IMR-90 (cell line): Measurements from ENCODE around the gene RBFA.

Experiments
- BHLHE40 ChIP-seq: fragments of 150-350 bp; IDR thresholded peaks from 2 replicates; pipeline ENCODE4 v1.6.1; 2016; ENCODE audit warnings: mild to moderate bottlenecking, low read depth, low read length
- CEBPB ChIP-seq: IDR thresholded peaks from 2 replicates; pipeline ENCODE4 v1.6.1; 2012; ENCODE audit warnings: low read depth, low read length, improper control_type of control experiment
- CTCF ChIP-seq: conservative IDR thresholded peaks from 2 replicates; pipeline ENCODE4 v1.5.1; 2012; ENCODE audit warnings: mild to moderate bottlenecking, low read depth, low read length, improper control_type of control experiment
- MAFK ChIP-seq: IDR thresholded peaks from 2 replicates; pipeline ENCODE4 v1.6.1; 2012; ENCODE audit warnings: low read depth, low read length, improper control_type of control experiment
- MAZ ChIP-seq: IDR thresholded peaks from 2 replicates; pipeline ENCODE4 v1.6.1; 2012; ENCODE audit warnings: low read depth, mild to moderate bottlenecking, low read length, improper control_type of control experiment, moderate library complexity, borderline replicate concordance
- MXI1 ChIP-seq: IDR thresholded peaks from 2 replicates; pipeline ENCODE4 v1.6.1; 2012; ENCODE audit warnings: low read depth, mild to moderate bottlenecking, low read length, moderate library complexity, borderline replicate concordance
- NFE2L2 ChIP-seq: fragments of 150-350 bp; IDR thresholded peaks from 2 replicates; pipeline ENCODE4 v1.6.1; 2016; ENCODE audit warnings: low read depth, mild to moderate bottlenecking, low read length
- POLR2A ChIP-seq: IDR thresholded peaks from 2 replicates; pipeline ENCODE4 v1.6.1; 2012; ENCODE audit warnings: mild to moderate bottlenecking, low read depth, low read length
- RAD21 ChIP-seq: IDR thresholded peaks from 2 replicates; pipeline ENCODE4 v1.6.1; 2012; ENCODE audit warnings: low read length, improper control_type of control experiment
- RCOR1 ChIP-seq: IDR thresholded peaks from 2 replicates; pipeline ENCODE4 v1.6.1; 2012; ENCODE audit warnings: mild to moderate bottlenecking, low read length, improper control_type of control experiment; ENCODE audit not compliant: insufficient replicate concordance

GRCh38 chr18:80004600-80005342, 29.5 kb upstream of the RBFA start:
- no peak for TF ChIP-seq CTCF
- TF ChIP-seq POLR2A: no peak
- TF ChIP-seq MAFK: no peak
- TF ChIP-seq NFE2L2: no peak
- TF ChIP-seq CEBPB: no peak
- TF ChIP-seq RAD21: no peak
- TF ChIP-seq MAZ: no peak
- TF ChIP-seq RCOR1: no peak
- TF ChIP-seq BHLHE40: no peak
- no peak for TF ChIP-seq MXI1
